ENCODE data around the gene SLC9A9.
"Not testable (repeated sequence)": the region's sequence is repeated elsewhere in the genome, so short reads cannot be mapped to it uniquely, and the experiment has no call there.

Gene SLC9A9

GRCh38 chr3:143847787-143848631, at the start of gene SLC9A9:
Gene SLC9A9, minus strand, starts transcription at chr3:143848468. Its CDS starts 146 bp downstream, at chr3:143848322.
- DNase-seq = peak; percentile 15 to 40

GRCh38 chr3:143897576-143898295, 49.5 kb upstream of the SLC9A9 start:
- DNase-seq = no peak

GRCh38 chr3:143896486-143896885, 48.2 kb upstream of the SLC9A9 start:
- no peak for DNase-seq

GRCh38 chr3:143895805-143896204, 47.5 kb upstream of the SLC9A9 start:
- DNase-seq = no peak

- DNase-seq = no peak
Observed at GRCh38 chr3:143888846-143889245, 40.6 kb upstream of the SLC9A9 start.

GRCh38 chr3:143888166-143888565, 39.9 kb upstream of the SLC9A9 start:
- no peak for DNase-seq

- DNase-seq = peak; percentile 17 to 23
Observed at GRCh38 chr3:143885780-143886427, 37.6 kb upstream of the SLC9A9 start.

GRCh38 chr3:143884861-143885260, 36.6 kb upstream of the SLC9A9 start:
- DNase-seq = no peak

- DNase-seq = no peak
Observed at GRCh38 chr3:143883151-143883550, 34.9 kb upstream of the SLC9A9 start.

- no peak for DNase-seq
Observed at GRCh38 chr3:143881095-143881494, 32.8 kb upstream of the SLC9A9 start.

GRCh38 chr3:143875546-143875945, 27.3 kb upstream of the SLC9A9 start:
- no peak for DNase-seq

GRCh38 chr3:143873553-143873952, 25.3 kb upstream of the SLC9A9 start:
- DNase-seq = not testable (repeated sequence)

GRCh38 chr3:143865302-143865701, 17.0 kb upstream of the SLC9A9 start:
- DNase-seq = no peak

- DNase-seq = no peak
Observed at GRCh38 chr3:143859465-143860203, 11.4 kb upstream of the SLC9A9 start.

GRCh38 chr3:143856252-143856970, 8.1 kb upstream of the SLC9A9 start:
- DNase-seq = no peak

- DNase-seq = no peak
Observed at GRCh38 chr3:143855183-143855582, 6.9 kb upstream of the SLC9A9 start.

- DNase-seq = no peak
Observed at GRCh38 chr3:143851331-143852017, 3.2 kb upstream of the SLC9A9 start.

GRCh38 chr3:143850877-143851276, 2.6 kb upstream of the SLC9A9 start:
- no peak for DNase-seq

- DNase-seq = no peak
Observed at GRCh38 chr3:143849854-143850549, 1.7 kb upstream of the SLC9A9 start.

GRCh38 chr3:143848704-143849103, 436 bp upstream of the SLC9A9 start:
- DNase-seq = no peak

GRCh38 chr3:143843587-143843986, 4.7 kb downstream of the SLC9A9 start:
- DNase-seq = no peak
